Measurements from ENCODE around the gene RTEL1.
A peak's percentile ranks its signal among the peaks of the same experiment; 100 is the strongest.

The RTEL1 gene

DNA sequence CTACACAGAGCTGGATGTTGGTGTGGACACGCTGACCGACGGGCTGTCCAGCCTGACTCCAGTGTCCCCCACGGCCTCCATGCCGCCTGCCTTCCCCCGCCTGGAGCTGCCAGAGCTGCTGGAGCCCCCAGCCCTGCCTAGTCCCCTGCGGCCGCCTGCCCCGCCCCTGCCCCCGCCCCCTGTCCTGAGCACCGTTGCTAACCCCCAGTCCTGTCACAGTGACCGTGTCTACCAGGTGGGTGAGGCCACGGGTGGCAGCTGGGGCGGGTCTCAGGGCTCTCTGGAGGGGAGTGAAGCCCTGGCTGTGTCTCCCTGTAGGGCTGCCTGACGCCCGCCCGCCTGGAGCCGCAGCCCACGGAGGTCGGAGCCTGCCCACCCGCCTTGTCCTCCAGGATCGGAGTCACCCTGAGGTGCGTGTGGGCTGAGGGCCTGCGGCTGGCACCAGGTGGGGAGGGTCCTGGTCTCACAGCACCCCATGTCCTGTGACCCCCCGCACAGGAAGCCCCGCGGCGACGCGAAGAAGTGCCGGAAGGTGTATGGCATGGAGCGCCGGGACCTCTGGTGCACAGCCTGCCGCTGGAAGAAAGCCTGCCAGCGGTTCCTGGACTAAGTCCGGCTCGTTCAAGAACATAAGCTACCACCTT, 84.4 kb downstream of the RTEL1 start:
- no peak for TF ChIP-seq CTCF (IDR thresholded peaks at IDR 0.05; ENCODE audit: extremely low read depth, insufficient read depth, missing control alignments)
- no peak for DNase-seq (ENCODE audit: low spot score)
- in situ Hi-C loops (cut with MboI; ENCODE audit: low pct_unique_long_range_greater_than_20kb, low sequenced_read_pairs, unreplicated experiment) = no loop called here

- DNase-seq (ENCODE audit: low spot score) = peak; percentile 22
- in situ Hi-C loops (cut with MboI; ENCODE audit: low pct_unique_long_range_greater_than_20kb, low sequenced_read_pairs, unreplicated experiment) = no loop called here
These were observed 85.3 kb downstream of the RTEL1 start for GRCh38 chr20:63743210-63743970.

GRCh38 chr20:63744158-63744557, 86.0 kb downstream of the RTEL1 start:
- TF ChIP-seq CTCF (IDR thresholded peaks at IDR 0.05; ENCODE audit: extremely low read depth, insufficient read depth, missing control alignments) = no peak
- peak; percentile 26 for DNase-seq (ENCODE audit: low spot score)
- in situ Hi-C loops (cut with MboI; ENCODE audit: low pct_unique_long_range_greater_than_20kb, low sequenced_read_pairs, unreplicated experiment) = no loop called here

More at GRCh38 chr20:63743210-63743970, 85.3 kb downstream of the RTEL1 start:
- no peak for TF ChIP-seq CTCF (IDR thresholded peaks at IDR 0.05; ENCODE audit: extremely low read depth, insufficient read depth, missing control alignments)

- TF ChIP-seq CTCF (IDR thresholded peaks at IDR 0.05; ENCODE audit: extremely low read depth, insufficient read depth, missing control alignments) = no peak
- DNase-seq (ENCODE audit: low spot score) = peak; percentile 15
- in situ Hi-C loops (cut with MboI; ENCODE audit: low pct_unique_long_range_greater_than_20kb, low sequenced_read_pairs, unreplicated experiment) = no loop called here
These were observed 86.7 kb downstream of the RTEL1 start for GRCh38 chr20:63744574-63745423.

- TF ChIP-seq CTCF (IDR thresholded peaks at IDR 0.05; ENCODE audit: extremely low read depth, insufficient read depth, missing control alignments) = no peak
- DNase-seq (ENCODE audit: low spot score) = peak; percentile 16
- in situ Hi-C loops (cut with MboI; ENCODE audit: low pct_unique_long_range_greater_than_20kb, low sequenced_read_pairs, unreplicated experiment) = no loop called here
These were observed 87.3 kb downstream of the RTEL1 start for GRCh38 chr20:63745424-63745805.

All from GM13977 (cell line).